ENCODE data around the gene DCANP1. TPM values are rescaled to one million over a fixed set of nuclear protein-coding genes. Genes with fewer than 3 reads are reported as not detected.

DCANP1 gene
- total and polyA plus RNA-seq, 4 donors, result 0.05 TPM; not detected in 3

GRCh38 chr5:135395866-135396265 is 51.3 kb downstream of the DCANP1 start:
- TF ChIP-seq ZBTB33 (IDR thresholded peaks at IDR 0.05) (no peak), ATF3 (IDR thresholded peaks at IDR 0.05) (no peak), EGR1 (IDR thresholded peaks at IDR 0.05; ENCODE audit: low read depth in 2 of 2) (no peak)
- 86% methylated on average over 4 of the region's 4 CpGs for WGBS
- Histone ChIP-seq H3K36me3 (ENCODE audit: control insufficient read depth in 4 of 4, insufficient read depth in 3 of 4, low read depth in 1 of 4, low read length in 3 of 4) (no peaks in the 10 kb centered on the region), H3K27me3 (ENCODE audit: control insufficient read depth in 4 of 4, insufficient read depth in 4 of 4, low read length in 3 of 4) (no peaks in the 10 kb centered on the region), H3K4me1 (ENCODE audit: control insufficient read depth in 4 of 4, insufficient read depth in 4 of 4, low read length in 3 of 4) (peaks cover 3 to 18% (median 11%) of the 10 kb centered on the region in 4 donors), H3K27ac (ENCODE audit: low read depth in 1 of 2, low read length in 2 of 2) (no peak overlapping the region), H3K9me3 (ENCODE audit: control insufficient read depth in 4 of 4, low read length in 3 of 4) (no peaks in the 10 kb centered on the region), H3K9ac (ENCODE audit: low read depth in 1 of 2, low read length in 2 of 2) (no peak overlapping the region), H3K4me3 (ENCODE audit: low read depth in 1 of 3, low read length in 3 of 3) (no peak overlapping the region)
- DNase-seq (ENCODE audit: low spot score), result no peak

GRCh38 chr5:135395451-135395850 is 51.7 kb downstream of the DCANP1 start:
- no peak overlapping the region for H3K27ac ChIP-seq (ENCODE audit: low read depth in 1 of 2, low read length in 2 of 2)
- no peaks in the 10 kb centered on the region for H3K36me3 ChIP-seq (ENCODE audit: control insufficient read depth in 4 of 4, insufficient read depth in 3 of 4, low read depth in 1 of 4, low read length in 3 of 4)
- DNase-seq (ENCODE audit: low spot score), result no peak
- no peak overlapping the region for H3K4me3 ChIP-seq (ENCODE audit: low read depth in 1 of 3, low read length in 3 of 3)
- TF ChIP-seq TAF1 (conservative IDR thresholded peaks at IDR 0.05) (no peak), JUND (IDR thresholded peaks at IDR 0.05) (no peak), GABPA (IDR thresholded peaks at IDR 0.05 in 1 of 2, conservative IDR thresholded peaks at IDR 0.05 in 1 of 2) (no peak), ATF3 (IDR thresholded peaks at IDR 0.05) (no peak), EGR1 (IDR thresholded peaks at IDR 0.05; ENCODE audit: low read depth in 2 of 2) (no peak), REST (IDR thresholded peaks at IDR 0.05) (no peak), YY1 (IDR thresholded peaks at IDR 0.05) (no peak), HNF4A (conservative IDR thresholded peaks at IDR 0.05) (no peak), NR2F2 (IDR thresholded peaks at IDR 0.05) (no peak), ZBTB33 (IDR thresholded peaks at IDR 0.05) (no peak), CTCF (IDR thresholded peaks at IDR 0.05; ENCODE audit: low read depth, low read length, missing input control) (no peak), FOXA2 (IDR thresholded peaks at IDR 0.05) (no peak), SP1 (IDR thresholded peaks at IDR 0.05) (no peak), RAD21 (IDR thresholded peaks at IDR 0.05) (no peak), HNF4G (IDR thresholded peaks at IDR 0.05) (no peak), MAX (IDR thresholded peaks at IDR 0.05) (no peak), FOXA1 (IDR thresholded peaks at IDR 0.05) (no peak), RXRA (IDR thresholded peaks at IDR 0.05) (no peak)
- no peaks in the 10 kb centered on the region for H3K9me3 ChIP-seq (ENCODE audit: control insufficient read depth in 4 of 4, low read length in 3 of 4)
- no peak overlapping the region for H3K9ac ChIP-seq (ENCODE audit: low read depth in 1 of 2, low read length in 2 of 2)
- no peaks in the 10 kb centered on the region for H3K27me3 ChIP-seq (ENCODE audit: control insufficient read depth in 4 of 4, insufficient read depth in 4 of 4, low read length in 3 of 4)
- peaks cover 3 to 18% (median 11%) of the 10 kb centered on the region in 4 donors for H3K4me1 ChIP-seq (ENCODE audit: control insufficient read depth in 4 of 4, insufficient read depth in 4 of 4, low read length in 3 of 4)
- 68% methylated on average over 5 of the region's 5 CpGs for whole genome bisulfite sequencing
